NB4 (cell line): ENCODE data around the gene TAS2R38.

ENCODE experiments used
- DNase-seq: peaks from one replicate; pipeline ENCODE4 v3.0.0; 2010; ENCODE audit warnings: low read depth
- H3K4me3 ChIP-seq: one replicate; pipeline ENCODE4 v1.5.1; 2011; ENCODE audit warnings: mild to moderate bottlenecking, low read depth, low read length, moderate library complexity
- CTCF ChIP-seq: IDR thresholded peaks from one replicate; pipeline ENCODE4 v1.5.1; 2012; ENCODE audit warnings: low read depth, low read length
- MAX ChIP-seq: IDR thresholded peaks from 2 replicates; pipeline ENCODE4 v1.6.1; 2011; ENCODE audit warnings: low read depth, low read length
- MYC ChIP-seq: IDR thresholded peaks from 2 replicates; pipeline ENCODE4 v1.6.1; 2011; ENCODE audit warnings: low read depth, low read length
- POLR2A ChIP-seq: IDR thresholded peaks from 2 replicates; pipeline ENCODE4 v1.6.1; 2011; ENCODE audit warnings: mild to moderate bottlenecking; ENCODE audit not compliant: insufficient read length; ENCODE audit errors: extremely low read depth

Gene TAS2R38

GRCh38 chr7:141949451-141949850 is 24.1 kb downstream of the TAS2R38 start:
- DNase-seq, result peak; percentile 52
- H3K4me3 ChIP-seq, result no peak overlapping the region
- TF ChIP-seq MYC (no peak), POLR2A (no peak), MAX (no peak), CTCF (no peak)

- no peak overlapping the region for H3K4me3 ChIP-seq
- DNase-seq, result peak; percentile 69
- TF ChIP-seq POLR2A (no peak), MAX (no peak), MYC (no peak), CTCF (no peak)
Measured at GRCh38 chr7:141949021-141949420, 24.6 kb downstream of the TAS2R38 start.

- H3K4me3 ChIP-seq, result no peak within 1 kb of the TSS
- TF ChIP-seq MYC, result no peak
- TF ChIP-seq CTCF, result no peak
- no peak for TF ChIP-seq POLR2A
- DNase-seq, result no peak
Measured at GRCh38 chr7:141946796-141947195, 26.8 kb downstream of the TAS2R38 start, which contains the start of gene CLEC5A. Gene CLEC5A, minus strand, starts transcription at chr7:141946974. Its CDS starts 682 bp downstream, at chr7:141946292.

GRCh38 chr7:141945356-141945755 is 28.2 kb downstream of the TAS2R38 start:
- peak; percentile 96 for DNase-seq
- peak; percentile 47 for TF ChIP-seq MAX
- TF ChIP-seq POLR2A, result no peak
- H3K4me3 ChIP-seq, result peak overlapping the region; percentile 3

- DNase-seq, result peak; percentile 47
- H3K4me3 ChIP-seq, result peak overlapping the region; percentile 3
- TF ChIP-seq MYC, result no peak
- TF ChIP-seq POLR2A, result no peak
- TF ChIP-seq MAX, result no peak
- no peak for TF ChIP-seq CTCF
Measured at GRCh38 chr7:141944811-141945210, 28.8 kb downstream of the TAS2R38 start.

- DNase-seq, result no peak
- TF ChIP-seq MAX, result no peak
- TF ChIP-seq CTCF, result no peak
- no peak for TF ChIP-seq POLR2A
- no peak for TF ChIP-seq MYC
- no peak overlapping the region for H3K4me3 ChIP-seq
Measured at GRCh38 chr7:141943846-141944245, 29.7 kb downstream of the TAS2R38 start.
